ENCODE measurements around the gene ZFHX2.
A peak's percentile ranks its signal among the peaks of the same experiment; 100 is the strongest.

ZFHX2 gene

DNA sequence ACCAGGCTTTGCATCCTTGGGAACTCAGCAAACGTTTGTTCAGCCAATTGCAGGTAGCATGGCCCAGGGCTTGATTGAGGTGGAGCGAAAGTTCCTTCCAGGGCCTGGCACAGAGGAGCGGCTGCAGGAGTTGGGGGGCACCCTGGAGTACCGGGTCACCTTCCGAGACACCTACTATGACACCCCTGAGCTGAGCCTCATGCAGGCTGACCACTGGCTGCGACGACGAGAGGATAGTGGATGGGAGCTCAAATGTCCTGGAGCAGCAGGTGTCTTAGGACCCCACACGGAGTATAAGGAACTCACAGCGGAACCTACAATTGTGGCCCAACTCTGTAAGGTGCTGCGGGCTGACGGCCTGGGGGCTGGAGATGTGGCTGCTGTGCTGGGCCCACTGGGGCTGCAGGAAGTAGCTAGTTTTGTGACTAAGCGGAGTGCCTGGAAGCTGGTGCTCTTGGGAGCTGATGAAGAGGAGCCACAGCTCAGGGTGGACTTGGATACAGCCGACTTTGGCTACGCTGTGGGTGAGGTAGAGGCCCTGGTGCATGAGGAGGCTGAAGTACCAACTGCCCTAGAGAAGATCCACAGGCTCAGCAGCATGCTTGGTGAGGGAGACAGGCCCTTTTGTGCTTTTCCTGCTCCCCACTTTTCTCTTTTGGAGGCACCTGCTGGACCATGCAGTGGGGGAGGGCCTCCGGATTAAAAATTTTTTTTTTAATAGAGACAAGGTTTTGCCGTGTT, 5.3 kb upstream of the ZFHX2 start:
- Histone ChIP-seq H2AFZ (ENCODE audit: low read depth, low read length) (peak overlapping the region; percentile 70; the same call in 1 of the 2 replicates), H3K9me3 (ENCODE audit: insufficient read depth, low read length) (no peaks in the 10 kb centered on the region), H4K20me1 (ENCODE audit: insufficient read depth, low read length) (no peaks in the 10 kb centered on the region), H3K27ac (ENCODE audit: low read length) (peak overlapping the region; percentile 67), H3K9ac (ENCODE audit: low read length) (peak overlapping the region; percentile 91), H3K79me2 (ENCODE audit: low read length) (peaks cover 29% of the 10 kb centered on the region), H3K4me2 (ENCODE audit: low read length) (peak overlapping the region; percentile 99), H3K27me3 (ENCODE audit: low read depth, low read length) (no peaks in the 10 kb centered on the region), H3K4me3 (ENCODE audit: low read length) (peak overlapping the region; percentile 97), H3K4me1 (ENCODE audit: low read length) (peaks cover 19% of the 10 kb centered on the region), H3K36me3 (replicated peaks; ENCODE audit: low read depth, low read length) (peaks cover 32% of the 10 kb centered on the region)
- TF ChIP-seq, protein P1, sequence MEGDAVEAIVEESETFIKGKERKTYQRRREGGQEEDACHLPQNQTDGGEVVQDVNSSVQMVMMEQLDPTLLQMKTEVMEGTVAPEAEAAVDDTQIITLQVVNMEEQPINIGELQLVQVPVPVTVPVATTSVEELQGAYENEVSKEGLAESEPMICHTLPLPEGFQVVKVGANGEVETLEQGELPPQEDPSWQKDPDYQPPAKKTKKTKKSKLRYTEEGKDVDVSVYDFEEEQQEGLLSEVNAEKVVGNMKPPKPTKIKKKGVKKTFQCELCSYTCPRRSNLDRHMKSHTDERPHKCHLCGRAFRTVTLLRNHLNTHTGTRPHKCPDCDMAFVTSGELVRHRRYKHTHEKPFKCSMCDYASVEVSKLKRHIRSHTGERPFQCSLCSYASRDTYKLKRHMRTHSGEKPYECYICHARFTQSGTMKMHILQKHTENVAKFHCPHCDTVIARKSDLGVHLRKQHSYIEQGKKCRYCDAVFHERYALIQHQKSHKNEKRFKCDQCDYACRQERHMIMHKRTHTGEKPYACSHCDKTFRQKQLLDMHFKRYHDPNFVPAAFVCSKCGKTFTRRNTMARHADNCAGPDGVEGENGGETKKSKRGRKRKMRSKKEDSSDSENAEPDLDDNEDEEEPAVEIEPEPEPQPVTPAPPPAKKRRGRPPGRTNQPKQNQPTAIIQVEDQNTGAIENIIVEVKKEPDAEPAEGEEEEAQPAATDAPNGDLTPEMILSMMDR (IDR thresholded peaks at IDR 0.05; ENCODE audit: low read depth, low read length), result no peak
- TF ChIP-seq EZH2phosphoT487 (IDR thresholded peaks at IDR 0.05; ENCODE audit: low read depth), result no peak

GRCh38 chr14:23555882-23556699, 4.5 kb upstream of the ZFHX2 start, which contains the start of gene THTPA:
Gene THTPA (plus strand): TSS chr14:23556271. CDS start chr14:23556758, 487 bp downstream.
- Histone ChIP-seq H3K4me2 (ENCODE audit: low read length) (peak within 1 kb of the TSS; percentile 99), H3K9me3 (ENCODE audit: insufficient read depth, low read length) (no peaks in the 10 kb centered on the region), H3K4me3 (ENCODE audit: low read length) (peak within 1 kb of the TSS; percentile 97), H3K27ac (ENCODE audit: low read length) (peak within 1 kb of the TSS; percentile 67), H3K4me1 (ENCODE audit: low read length) (peaks cover 20% of the 10 kb centered on the region), H2AFZ (ENCODE audit: low read depth, low read length) (peak within 1 kb of the TSS; percentile 70), H3K27me3 (ENCODE audit: low read depth, low read length) (no peaks in the 10 kb centered on the region), H3K36me3 (replicated peaks; ENCODE audit: low read depth, low read length) (peaks cover 24% of the 10 kb centered on the region), H4K20me1 (ENCODE audit: insufficient read depth, low read length) (no peaks in the 10 kb centered on the region), H3K9ac (ENCODE audit: low read length) (peak within 1 kb of the TSS; percentile 91), H3K79me2 (ENCODE audit: low read length) (peaks cover 29% of the 10 kb centered on the region)
- TF ChIP-seq, protein P1 (IDR thresholded peaks at IDR 0.05; ENCODE audit: low read depth, low read length), result no peak
- no peak for TF ChIP-seq EZH2phosphoT487 (IDR thresholded peaks at IDR 0.05; ENCODE audit: low read depth)

DNA sequence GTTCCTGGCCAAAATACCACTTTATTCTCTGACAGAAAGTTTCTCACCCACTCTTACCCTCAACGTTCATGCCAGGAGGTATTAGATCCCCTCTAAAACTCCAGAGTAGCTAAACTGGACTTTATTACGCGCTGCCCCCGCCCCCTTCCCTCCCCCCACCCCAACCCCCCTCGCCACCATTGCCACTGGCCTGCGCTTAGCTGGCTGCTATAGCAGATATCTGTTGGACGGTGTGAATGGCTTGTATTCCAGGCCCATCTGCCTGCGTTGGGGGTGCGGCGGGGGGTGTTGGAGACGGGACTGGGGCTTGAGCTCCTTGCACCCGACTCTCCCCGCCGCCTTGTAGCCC, 3.9 kb upstream of the ZFHX2 start:
- Histone ChIP-seq H3K4me2 (ENCODE audit: low read length) (peak overlapping the region; percentile 99), H3K36me3 (replicated peaks; ENCODE audit: low read depth, low read length) (peaks cover 22% of the 10 kb centered on the region), H3K27ac (ENCODE audit: low read length) (no peak overlapping the region), H4K20me1 (ENCODE audit: insufficient read depth, low read length) (no peaks in the 10 kb centered on the region), H3K27me3 (ENCODE audit: low read depth, low read length) (no peaks in the 10 kb centered on the region), H3K79me2 (ENCODE audit: low read length) (peaks cover 35% of the 10 kb centered on the region), H3K9me3 (ENCODE audit: insufficient read depth, low read length) (no peaks in the 10 kb centered on the region), H2AFZ (ENCODE audit: low read depth, low read length) (peak overlapping the region; percentile 70), H3K9ac (ENCODE audit: low read length) (peak overlapping the region; percentile 91), H3K4me3 (ENCODE audit: low read length) (peak overlapping the region; percentile 97), H3K4me1 (ENCODE audit: low read length) (peaks cover 24% of the 10 kb centered on the region)
- TF ChIP-seq, protein P1 (IDR thresholded peaks at IDR 0.05; ENCODE audit: low read depth, low read length), result no peak
- TF ChIP-seq EZH2phosphoT487 (IDR thresholded peaks at IDR 0.05; ENCODE audit: low read depth), result no peak

- Histone ChIP-seq H3K4me3 (ENCODE audit: low read length) (peak overlapping the region; percentile 96), H3K79me2 (ENCODE audit: low read length) (peaks cover 11% of the 10 kb centered on the region; the same call in 1 of the 2 replicates), H3K27ac (ENCODE audit: low read length) (peak overlapping the region; percentile 32), H3K36me3 (replicated peaks; ENCODE audit: low read depth, low read length) (no peaks in the 10 kb centered on the region), H3K9ac (ENCODE audit: low read length) (peak overlapping the region; percentile 85), H2AFZ (ENCODE audit: low read depth, low read length) (peak overlapping the region; percentile 71; the same call in 1 of the 2 replicates), H3K9me3 (ENCODE audit: insufficient read depth, low read length) (no peaks in the 10 kb centered on the region), H3K4me2 (ENCODE audit: low read length) (peak overlapping the region; percentile 88), H3K27me3 (ENCODE audit: low read depth, low read length) (no peaks in the 10 kb centered on the region), H4K20me1 (ENCODE audit: insufficient read depth, low read length) (no peaks in the 10 kb centered on the region), H3K4me1 (ENCODE audit: low read length) (peaks cover 15% of the 10 kb centered on the region)
- TF ChIP-seq, protein P1 (IDR thresholded peaks at IDR 0.05; ENCODE audit: low read depth, low read length), result no peak
- TF ChIP-seq EZH2phosphoT487 (IDR thresholded peaks at IDR 0.05; ENCODE audit: low read depth), result no peak
Measured at GRCh38 chr14:23550812-23551265, 726 bp downstream of the ZFHX2 start.
